CD4-positive, alpha-beta memory T cell (primary cell): ENCODE results near the gene CWC27. TPM values are rescaled to one million over a fixed set of nuclear protein-coding genes. Genes with fewer than 3 reads are reported as not detected.

Experiments used
- polyA plus RNA-seq, 2 donors: library from polyadenylated mRNA; unstranded; fragments of 300-500 nt; fragmentation: Illumina TruSeq; gene quantifications; one replicate each; pipeline ENCODE4 v1.2.3, GENCODE V29; 2021
- total RNA-seq, 2 experiments: library from RNA; stranded (reverse); gene quantifications; one replicate each; pipeline ENCODE4 v1.2.3, GENCODE V29; 2021

The CWC27 gene
- total and polyA plus RNA-seq, 4 experiments from 2014 or later, result 16.8 to 37.7 (median 22.9) TPM

Other genes with a start within 250 kb of the CWC27 start
- gene SHISAL2B, start 78.4 kb upstream of the CWC27 start, total RNA-seq, result not detected
- gene SHISAL2B, start 78.4 kb upstream of the CWC27 start, polyA plus RNA-seq, result not detected
- gene SREK1IP1, start 239 bp upstream of the CWC27 start, total RNA-seq, result 10 to 100 TPM; 18.4 to 20.2 TPM
- 10 to 100 TPM; 19.3 to 28.3 TPM for gene SREK1IP1, start 239 bp upstream of the CWC27 start, polyA plus RNA-seq